Endothelial cell (in vitro differentiated cells): ENCODE results near the gene IGSF6. TPM values are rescaled to one million over a fixed set of nuclear protein-coding genes. Genes with fewer than 3 reads are reported as not detected.

Experiments used
- DNase-seq: peaks from one replicate; pipeline ENCODE4 v3.0.0; 2021; ENCODE audit warnings: low spot score
- H3K27ac Mint-ChIP-seq: one replicate; pipeline ENCODE4 v1.8.0; 2021; ENCODE audit warnings: mixed read lengths, inconsistent platforms; ENCODE audit not compliant: unreplicated experiment
- H3K27me3 Mint-ChIP-seq: one replicate; pipeline ENCODE4 v1.8.0; 2021; ENCODE audit warnings: mild to moderate bottlenecking, moderate library complexity, mixed read lengths, inconsistent platforms; ENCODE audit not compliant: unreplicated experiment
- H3K36me3 Mint-ChIP-seq: one replicate; pipeline ENCODE4 v1.8.0; 2021; ENCODE audit warnings: mild to moderate bottlenecking, low read depth, mixed read lengths, inconsistent platforms; ENCODE audit not compliant: unreplicated experiment
- H3K4me1 Mint-ChIP-seq: one replicate; pipeline ENCODE4 v1.8.0; 2021; ENCODE audit warnings: mild to moderate bottlenecking, mixed read lengths, inconsistent platforms; ENCODE audit not compliant: unreplicated experiment
- H3K4me3 Mint-ChIP-seq: one replicate; pipeline ENCODE4 v1.8.0; 2021; ENCODE audit warnings: mild to moderate bottlenecking, mixed read lengths, inconsistent platforms; ENCODE audit not compliant: unreplicated experiment
- H3K9me3 Mint-ChIP-seq: one replicate; pipeline ENCODE4 v1.8.0; 2021; ENCODE audit warnings: mixed read lengths, inconsistent platforms; ENCODE audit not compliant: unreplicated experiment
- CTCF ChIP-seq: fragments of 200-600 bp; sonication (generic); IDR thresholded peaks from one replicate; pipeline ENCODE4 v1.5.0; 2021; ENCODE audit warnings: antibody characterized with exemption; ENCODE audit not compliant: unreplicated experiment
- total RNA-seq: library from RNA; stranded (reverse); fragmentation: NEBNext Ultra II Directional; extraction: Animal tissue kit (Norgen Biotek cat#: 25700); gene quantifications from one replicate; pipeline ENCODE4 v1.2.1, GENCODE V29; 2021; ENCODE audit not compliant: unreplicated experiment

IGSF6 gene
- total RNA-seq, 1 donor from 2014 or later = not detected

GRCh38 chr16:21593530-21594289 is 58.7 kb downstream of the IGSF6 start:
- no peaks in the 10 kb centered on the region for H3K36me3 Mint-ChIP-seq
- DNase-seq = no peak
- H3K4me3 Mint-ChIP-seq = no peak overlapping the region
- no peak overlapping the region for H3K27ac Mint-ChIP-seq
- no peak for TF ChIP-seq CTCF
- peaks cover 2% of the 10 kb centered on the region for H3K27me3 Mint-ChIP-seq
- H3K9me3 Mint-ChIP-seq = no peaks in the 10 kb centered on the region
- peaks cover 22% of the 10 kb centered on the region for H3K4me1 Mint-ChIP-seq

GRCh38 chr16:21592191-21592590 is 60.2 kb downstream of the IGSF6 start:
- Mint-ChIP-seq H3K9me3 (no peaks in the 10 kb centered on the region), H3K27ac (no peak overlapping the region), H3K36me3 (no peaks in the 10 kb centered on the region), H3K4me1 (peaks cover 13% of the 10 kb centered on the region), H3K27me3 (peaks cover 2% of the 10 kb centered on the region), H3K4me3 (no peak overlapping the region)
- TF ChIP-seq CTCF = no peak
- no peak for DNase-seq

GRCh38 chr16:21590796-21591195 is 61.6 kb downstream of the IGSF6 start:
- DNase-seq = no peak
- Mint-ChIP-seq H3K9me3 (no peaks in the 10 kb centered on the region), H3K36me3 (no peaks in the 10 kb centered on the region), H3K27ac (no peak overlapping the region), H3K4me3 (no peak overlapping the region), H3K27me3 (no peaks in the 10 kb centered on the region), H3K4me1 (peaks cover 10% of the 10 kb centered on the region)
- TF ChIP-seq CTCF = no peak

GRCh38 chr16:21590287-21590686 is 62.1 kb downstream of the IGSF6 start:
- H3K4me1 Mint-ChIP-seq = peaks cover 10% of the 10 kb centered on the region
- H3K36me3 Mint-ChIP-seq = no peaks in the 10 kb centered on the region
- no peaks in the 10 kb centered on the region for H3K9me3 Mint-ChIP-seq
- H3K4me3 Mint-ChIP-seq = no peak overlapping the region
- TF ChIP-seq CTCF = no peak
- H3K27ac Mint-ChIP-seq = no peak overlapping the region
- no peaks in the 10 kb centered on the region for H3K27me3 Mint-ChIP-seq
- no peak for DNase-seq

GRCh38 chr16:21589551-21589950 is 62.9 kb downstream of the IGSF6 start:
- no peaks in the 10 kb centered on the region for H3K9me3 Mint-ChIP-seq
- H3K36me3 Mint-ChIP-seq = no peaks in the 10 kb centered on the region
- no peak overlapping the region for H3K27ac Mint-ChIP-seq
- no peaks in the 10 kb centered on the region for H3K27me3 Mint-ChIP-seq
- no peak for DNase-seq
- no peak overlapping the region for H3K4me3 Mint-ChIP-seq
- no peak for TF ChIP-seq CTCF
- H3K4me1 Mint-ChIP-seq = peaks cover 10% of the 10 kb centered on the region
